GM19328 (cell line): ENCODE measurements around the gene HSF5.

Experiments used
- ATAC-seq: cut with Tn5 transposase; IDR thresholded peaks from one replicate; pipeline ENCODE4 v1.9.1; 2021; ENCODE audit warnings: mild to moderate bottlenecking, moderate library complexity; ENCODE audit not compliant: unreplicated experiment

The HSF5 gene

GRCh38 chr17:58487589-58488427 lies at the start of gene HSF5:
Gene HSF5, minus strand, starts transcription at chr17:58488408. Its CDS starts 134 bp downstream, at chr17:58488274.
- peak; percentile 47 for ATAC-seq

DNA sequence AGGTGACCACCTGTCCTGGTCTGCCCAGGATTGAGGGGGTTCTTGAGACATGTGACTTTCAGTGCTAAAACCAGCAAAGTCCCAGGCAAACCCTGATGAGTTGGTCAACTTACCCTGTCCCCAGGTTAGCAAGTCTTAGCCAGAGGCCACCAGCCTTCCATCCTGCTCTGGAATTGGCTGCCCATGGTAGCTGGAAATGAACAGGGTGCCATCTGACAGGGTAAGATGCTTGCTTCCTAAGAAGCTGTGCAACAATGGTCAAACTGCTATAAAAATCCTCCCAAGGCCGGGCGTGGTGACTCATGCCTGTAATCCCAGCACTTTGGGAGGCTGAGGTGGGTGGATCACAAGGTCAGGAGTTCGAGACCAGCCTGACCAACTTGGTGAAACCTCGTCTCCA lies 49.1 kb upstream of the HSF5 start:
- no peak for ATAC-seq

DNA sequence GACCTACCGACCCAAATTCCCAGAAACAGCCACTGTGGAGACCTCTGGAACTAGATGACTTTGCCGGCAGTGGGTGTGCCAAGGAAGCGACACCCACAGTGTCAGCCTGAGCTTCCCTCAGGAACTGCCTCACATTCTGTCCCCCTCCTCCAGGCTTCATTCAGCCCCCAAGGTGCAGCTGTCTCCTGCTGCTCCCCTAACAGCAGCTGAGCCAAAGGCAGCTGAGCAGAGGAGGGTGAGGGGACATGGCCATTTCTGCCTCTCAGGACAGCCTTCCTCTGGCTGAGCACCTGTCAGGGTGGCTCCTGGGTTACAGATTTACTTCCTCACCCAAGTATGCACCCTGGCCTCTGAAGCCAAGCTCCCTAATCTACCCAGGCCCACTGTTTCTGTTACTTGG lies 48.3 kb upstream of the HSF5 start:
- ATAC-seq: no peak

- ATAC-seq: no peak
Measured at GRCh38 chr17:58535431-58535830, 47.2 kb upstream of the HSF5 start.

GRCh38 chr17:58534901-58535421 lies 46.8 kb upstream of the HSF5 start:
- no peak for ATAC-seq

DNA sequence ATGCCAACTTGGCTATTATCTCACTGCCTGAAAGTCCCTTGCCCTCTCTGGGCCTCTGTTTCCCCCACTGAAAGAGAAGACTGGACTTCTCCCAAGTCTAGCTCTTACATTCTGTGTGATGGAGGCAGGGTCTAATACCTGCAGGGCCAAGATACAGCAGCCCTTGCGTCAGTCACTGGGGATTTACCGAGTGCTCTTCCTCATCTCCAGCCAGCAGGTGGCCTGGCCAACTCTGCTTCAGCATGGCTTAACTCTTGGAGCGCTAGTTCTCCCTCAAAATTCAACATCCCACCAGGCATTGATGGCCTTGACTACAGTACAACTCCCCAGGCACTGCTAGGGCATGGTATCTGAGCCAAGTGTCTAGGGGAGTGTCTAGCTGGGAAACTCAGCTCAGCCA lies 46.1 kb upstream of the HSF5 start:
- no peak for ATAC-seq

DNA sequence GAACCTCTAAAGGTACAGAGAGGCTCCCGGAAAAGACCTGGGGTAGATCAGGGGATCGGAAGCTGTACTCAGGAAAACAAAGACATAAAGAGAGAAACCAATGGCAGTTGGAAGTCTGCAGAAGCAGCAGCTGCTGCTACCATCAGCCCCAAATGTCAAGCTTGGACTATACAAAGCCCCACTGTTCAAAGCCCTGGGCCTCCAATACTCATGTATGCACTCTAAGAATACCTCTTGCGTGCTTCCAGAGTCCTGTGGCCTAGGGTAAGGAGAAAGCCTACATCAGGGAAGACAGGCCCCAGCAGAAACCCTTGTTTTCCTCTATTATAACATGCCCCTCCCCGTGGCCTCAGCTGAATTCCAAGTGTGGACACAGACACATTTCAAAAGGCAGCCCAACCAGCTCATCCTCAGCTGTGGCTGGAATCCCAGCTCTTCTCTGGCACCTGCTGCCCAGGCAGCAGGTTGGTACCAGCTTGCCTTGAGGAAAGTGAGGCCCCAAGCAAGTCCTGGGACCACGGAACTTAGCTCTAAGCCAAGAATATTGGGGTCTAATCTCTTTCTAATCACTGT lies 45.5 kb upstream of the HSF5 start:
- no peak for ATAC-seq

- no peak for ATAC-seq
Measured at GRCh38 chr17:58532555-58532951, 44.3 kb upstream of the HSF5 start.

DNA sequence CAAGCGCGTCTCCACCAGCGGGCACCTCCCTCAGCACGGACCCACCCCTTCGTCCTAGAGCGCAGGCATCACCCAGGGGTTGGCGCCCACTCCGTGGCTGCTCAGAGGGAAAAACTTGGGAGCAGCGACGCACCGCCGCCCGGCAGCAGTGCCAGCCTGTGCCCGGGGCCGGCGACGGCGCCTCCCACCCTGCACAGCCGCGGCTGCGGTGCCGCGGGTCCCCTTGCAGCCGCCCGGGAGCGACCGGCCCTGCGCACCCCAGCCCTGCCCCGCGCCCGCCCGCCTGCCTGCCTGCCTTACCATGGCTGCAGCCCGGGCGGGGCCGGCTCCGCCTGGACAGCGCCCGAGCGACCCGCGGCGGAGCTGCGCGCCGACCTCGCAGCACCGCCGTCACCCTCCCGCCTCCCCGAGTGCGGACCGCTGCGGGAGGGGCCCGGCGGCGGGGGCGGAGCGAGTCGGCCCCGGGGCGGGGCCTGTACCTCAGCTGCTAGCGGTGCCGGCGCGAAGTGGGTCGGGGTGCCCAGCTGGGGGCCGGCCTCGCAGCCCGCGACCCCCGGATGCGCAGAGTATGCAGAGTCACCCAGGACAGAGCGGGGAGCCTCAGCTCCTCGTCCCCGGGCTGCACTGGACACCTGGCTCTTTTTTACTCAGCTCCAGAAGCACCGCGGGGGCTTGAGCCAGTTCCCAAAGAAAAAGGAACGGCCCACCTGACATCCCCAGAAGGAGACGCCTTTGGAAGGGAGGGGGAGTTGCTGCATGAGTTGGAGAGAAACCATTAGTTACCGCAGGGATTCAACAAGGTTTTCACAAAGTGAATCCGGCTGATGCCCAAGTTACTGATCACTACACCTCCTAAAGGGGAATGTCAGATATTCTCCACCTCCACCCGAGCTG lies 43.7 kb upstream of the HSF5 start:
- no peak for ATAC-seq

DNA sequence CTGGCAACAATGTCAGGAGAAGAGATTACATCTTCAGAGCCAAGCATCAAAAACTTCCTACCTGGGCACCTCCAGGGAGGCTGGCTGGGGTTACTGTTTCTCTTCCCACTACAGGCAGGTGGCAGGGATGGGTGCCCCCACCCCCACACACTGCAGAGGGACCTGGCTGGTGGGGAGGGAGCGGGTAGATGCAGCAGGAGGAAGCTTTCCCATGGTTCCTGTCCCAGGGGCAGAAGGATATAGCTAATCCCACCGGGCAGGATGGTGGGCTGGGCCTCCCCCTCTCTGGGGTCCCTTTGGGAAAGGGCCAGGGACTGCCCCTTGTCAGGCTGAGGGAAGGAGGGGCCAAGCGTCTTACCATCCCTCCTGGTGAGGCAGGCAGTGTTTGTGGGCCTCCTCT lies 42.9 kb upstream of the HSF5 start:
- ATAC-seq: no peak

- no peak for ATAC-seq
Measured at GRCh38 chr17:58530655-58531054, 42.4 kb upstream of the HSF5 start.

DNA sequence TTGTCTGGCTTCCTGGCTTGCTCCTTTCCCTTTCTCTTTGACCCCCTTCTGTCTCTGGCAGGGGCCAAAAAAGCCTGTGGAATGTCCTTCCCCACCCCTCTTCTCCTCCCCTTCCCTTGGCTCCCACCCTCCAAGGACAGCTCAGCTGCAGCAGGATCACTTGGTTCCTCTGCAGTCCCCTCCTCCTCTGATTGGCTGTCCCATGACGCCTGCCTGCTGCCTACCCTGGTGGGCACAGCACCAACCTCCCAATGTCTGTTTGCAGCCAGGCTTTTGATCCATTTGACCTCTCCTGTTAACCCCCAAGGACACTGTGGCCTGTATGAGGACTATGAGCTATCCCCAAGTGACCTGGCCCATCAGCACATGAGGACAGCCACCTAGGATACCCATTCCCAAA lies 41.1 kb upstream of the HSF5 start:
- ATAC-seq: no peak

GRCh38 chr17:58528443-58528842 lies 40.2 kb upstream of the HSF5 start:
- no peak for ATAC-seq

GRCh38 chr17:58527949-58528348 lies 39.7 kb upstream of the HSF5 start:
- ATAC-seq: no peak

DNA sequence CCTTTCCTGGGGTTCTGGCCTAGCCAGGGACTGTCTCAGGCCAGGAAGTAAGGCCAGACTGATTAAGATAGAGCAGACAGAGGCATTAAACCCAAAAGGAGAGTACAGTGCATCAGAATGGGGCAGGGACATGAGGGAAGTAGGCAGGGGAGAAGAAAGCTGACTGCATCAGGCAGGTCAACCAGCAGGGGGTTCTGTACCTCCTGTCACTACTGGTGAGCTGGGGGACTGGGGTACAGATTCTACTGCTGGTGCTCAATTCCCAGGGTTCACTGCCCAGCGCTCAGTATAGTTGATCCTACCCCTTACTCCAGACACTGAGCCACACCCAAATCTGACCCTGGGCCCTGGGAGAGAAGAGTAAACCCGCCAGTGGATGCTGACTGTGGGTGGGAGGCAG lies 39.1 kb upstream of the HSF5 start:
- ATAC-seq: no peak

DNA sequence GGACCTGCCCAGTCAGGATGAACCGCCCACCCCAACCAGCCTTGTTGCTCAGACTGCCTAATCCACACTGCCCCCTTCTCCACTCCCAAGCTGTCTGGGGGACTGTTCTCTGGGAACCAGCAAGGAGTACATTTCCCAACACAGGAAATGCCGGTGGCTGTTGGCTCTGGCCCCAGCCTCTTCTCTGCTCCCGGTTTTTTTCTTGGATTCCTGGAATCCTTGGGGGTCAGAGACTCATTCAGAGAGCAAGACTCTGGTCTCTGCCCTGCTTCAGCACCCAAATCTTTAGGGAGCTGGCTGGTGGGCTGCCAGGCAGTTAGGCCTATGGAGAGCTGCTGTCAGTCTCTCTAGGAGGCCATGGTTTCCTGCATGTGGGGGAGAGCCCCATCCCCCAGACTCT lies 37.0 kb upstream of the HSF5 start:
- ATAC-seq: no peak

DNA sequence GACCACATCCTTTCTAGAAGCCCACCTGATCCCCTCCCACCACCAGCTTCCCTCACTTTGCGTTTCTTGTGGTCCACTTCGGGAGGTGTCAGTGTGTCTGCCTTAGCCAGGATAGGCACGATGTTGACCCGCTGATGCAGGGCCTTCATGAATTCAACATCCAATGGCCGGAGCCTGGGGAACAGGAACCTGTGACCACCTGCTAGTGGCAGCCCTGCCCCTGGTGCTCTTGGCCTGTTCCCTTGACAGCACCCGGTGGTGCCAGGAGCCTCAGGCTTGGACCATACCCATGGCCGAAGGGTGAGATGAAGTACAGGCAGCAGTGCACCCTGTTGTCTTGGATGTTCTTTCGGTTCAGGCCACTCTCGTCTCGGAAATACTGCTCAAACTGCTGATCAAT lies 33.5 kb upstream of the HSF5 start:
- ATAC-seq: no peak

DNA sequence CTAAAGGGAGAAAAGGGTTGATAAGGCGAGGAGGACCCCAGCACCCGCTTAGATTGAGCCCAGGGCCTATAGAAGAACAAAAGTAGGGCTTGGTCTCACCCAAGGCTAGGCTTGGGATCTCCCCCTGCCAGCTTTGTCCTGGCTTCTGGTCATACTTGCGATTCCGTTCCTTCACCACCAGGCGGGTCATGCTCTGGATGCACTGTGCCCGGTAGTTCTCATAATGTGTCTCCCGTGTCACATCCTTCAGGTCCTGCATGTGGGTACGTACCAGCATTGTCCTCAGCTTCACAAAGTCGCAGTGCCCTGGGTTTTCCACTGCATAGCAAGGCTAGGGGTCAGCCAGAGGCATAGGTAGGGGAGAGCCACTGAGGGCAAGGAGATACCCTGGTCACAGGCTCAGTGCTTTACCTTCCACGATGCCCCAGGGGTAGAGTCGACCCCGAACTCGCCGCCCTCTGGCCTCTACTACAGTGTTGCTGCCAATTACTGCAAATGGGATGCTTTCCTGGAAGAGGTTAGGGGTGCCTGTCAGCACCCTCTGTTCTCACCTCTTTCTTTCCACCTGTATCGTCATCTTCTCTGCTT lies 32.7 kb upstream of the HSF5 start:
- ATAC-seq: no peak

DNA sequence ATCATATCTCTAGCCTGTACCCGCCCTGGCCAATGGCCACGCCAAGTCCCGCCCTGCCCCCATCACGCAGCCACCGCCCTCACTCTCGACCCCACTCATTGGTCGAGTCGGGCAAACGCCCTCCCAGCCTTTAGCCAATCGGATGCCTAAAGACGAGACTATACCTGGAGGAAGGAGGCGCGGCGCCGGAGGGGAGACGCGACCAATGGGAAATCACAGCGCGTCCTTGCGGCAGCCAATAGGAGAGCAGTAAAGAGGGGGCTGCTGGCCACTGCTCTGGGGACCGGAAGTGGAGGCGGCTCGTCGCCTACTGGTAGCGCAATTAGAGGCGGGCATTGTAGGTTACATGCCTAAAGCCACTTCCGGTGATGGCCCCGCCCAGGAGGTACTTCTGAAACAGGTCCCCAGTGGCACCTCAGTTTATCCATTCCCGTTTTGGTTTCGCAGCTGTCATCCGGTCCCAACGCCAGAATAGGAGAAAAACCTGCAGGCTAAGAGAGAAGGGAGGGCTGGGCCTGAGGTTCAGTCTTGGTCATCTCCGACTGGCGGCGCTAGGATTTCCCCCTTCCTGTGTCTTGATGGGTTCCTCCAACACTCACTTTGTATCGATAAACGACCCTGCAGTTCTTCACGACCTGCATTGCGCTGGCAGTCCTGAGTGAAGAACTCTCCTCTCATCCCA lies 29.9 kb upstream of the HSF5 start:
- peak; percentile 79 for ATAC-seq

DNA sequence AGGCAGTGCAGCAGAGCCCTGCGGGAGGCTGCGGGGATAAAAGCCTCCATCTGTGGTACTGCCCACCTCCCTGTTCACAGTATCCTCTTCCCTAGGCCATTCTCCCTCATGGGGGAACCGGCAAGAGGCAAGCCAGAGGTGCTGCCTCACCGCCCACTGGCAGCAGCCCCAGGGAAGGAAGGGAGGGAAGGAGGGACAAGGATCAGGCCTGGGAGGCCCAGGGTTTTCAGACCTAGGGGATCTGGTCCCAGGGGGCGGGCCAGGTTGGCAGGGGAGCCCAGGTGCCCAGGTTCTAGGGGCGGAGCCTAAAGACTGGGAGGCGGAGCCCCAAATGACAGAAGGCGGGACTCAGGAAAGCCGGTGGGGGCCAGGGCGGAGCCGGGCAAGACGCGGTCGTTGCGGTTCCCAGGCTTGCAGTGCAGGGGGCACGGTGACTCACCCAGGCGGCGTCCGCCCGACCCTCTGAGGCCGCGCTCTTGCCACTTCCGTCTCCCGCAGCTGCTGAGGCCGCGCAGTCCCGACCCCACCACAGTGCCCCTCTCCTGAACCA lies 29.2 kb upstream of the HSF5 start:
- no peak for ATAC-seq
